ENCODE data around the gene LDHD.

LDHD gene

GRCh38 chr16:75116081-75116910 lies at the start of gene LDHD:
Gene LDHD, minus strand, starts transcription at chr16:75116780. Its CDS starts 60 bp downstream, at chr16:75116720.
- DNase-seq (ENCODE audit: low spot score), result peak; percentile 68

- DNase-seq (ENCODE audit: low spot score), result no peak
Measured at GRCh38 chr16:75160386-75160785, 43.8 kb upstream of the LDHD start.

- no peak for DNase-seq (ENCODE audit: low spot score)
Measured at GRCh38 chr16:75152635-75153034, 36.1 kb upstream of the LDHD start.

- DNase-seq (ENCODE audit: low spot score), result no peak
Measured at GRCh38 chr16:75151798-75152197, 35.2 kb upstream of the LDHD start.

- DNase-seq (ENCODE audit: low spot score), result peak; percentile 91
Measured at GRCh38 chr16:75148311-75149195, 32.0 kb upstream of the LDHD start, which contains the start of gene ZFP1. Gene ZFP1, plus strand, starts transcription at chr16:75148524. Its CDS starts 4,428 bp downstream, at chr16:75152952.

- DNase-seq (ENCODE audit: low spot score), result no peak
Measured at GRCh38 chr16:75147968-75148310, 31.4 kb upstream of the LDHD start.

- DNase-seq (ENCODE audit: low spot score), result no peak
Measured at GRCh38 chr16:75143941-75144340, 27.4 kb upstream of the LDHD start.

GRCh38 chr16:75139498-75139897 lies 22.9 kb upstream of the LDHD start:
- DNase-seq (ENCODE audit: low spot score), result no peak

GRCh38 chr16:75138636-75139035 lies 22.1 kb upstream of the LDHD start:
- DNase-seq (ENCODE audit: low spot score), result no peak

GRCh38 chr16:75138233-75138632 lies 21.7 kb upstream of the LDHD start:
- DNase-seq (ENCODE audit: low spot score), result no peak

GRCh38 chr16:75131081-75131480 lies 14.5 kb upstream of the LDHD start:
- DNase-seq (ENCODE audit: low spot score), result no peak

GRCh38 chr16:75130150-75130771 lies 13.7 kb upstream of the LDHD start:
- DNase-seq (ENCODE audit: low spot score), result no peak

- peak; percentile 54 for DNase-seq (ENCODE audit: low spot score)
Measured at GRCh38 chr16:75129421-75130149, 13.0 kb upstream of the LDHD start.

GRCh38 chr16:75127713-75128415 lies 11.3 kb upstream of the LDHD start:
- DNase-seq (ENCODE audit: low spot score), result no peak

- no peak for DNase-seq (ENCODE audit: low spot score)
Measured at GRCh38 chr16:75122609-75123008, 6.0 kb upstream of the LDHD start.

GRCh38 chr16:75121949-75122568 lies 5.5 kb upstream of the LDHD start:
- DNase-seq (ENCODE audit: low spot score), result no peak

- DNase-seq (ENCODE audit: low spot score), result no peak
Measured at GRCh38 chr16:75120253-75120652, 3.7 kb upstream of the LDHD start.

- no peak for DNase-seq (ENCODE audit: low spot score)
Measured at GRCh38 chr16:75118943-75119539, 2.5 kb upstream of the LDHD start.

GRCh38 chr16:75116911-75117245 lies 298 bp upstream of the LDHD start:
- no peak for DNase-seq (ENCODE audit: low spot score)
